ENCODE measurements around the gene CDK14. TPM values are rescaled to one million over a fixed set of nuclear protein-coding genes. Genes with fewer than 3 reads are reported as not detected.

Gene CDK14
- total and polyA plus RNA-seq, 10 of the 15 experiments (the other 5 are each of a cell fraction or from before 2014, with no cell fraction given): 6.5 to 61.3 (median 24.2) TPM

DNA sequence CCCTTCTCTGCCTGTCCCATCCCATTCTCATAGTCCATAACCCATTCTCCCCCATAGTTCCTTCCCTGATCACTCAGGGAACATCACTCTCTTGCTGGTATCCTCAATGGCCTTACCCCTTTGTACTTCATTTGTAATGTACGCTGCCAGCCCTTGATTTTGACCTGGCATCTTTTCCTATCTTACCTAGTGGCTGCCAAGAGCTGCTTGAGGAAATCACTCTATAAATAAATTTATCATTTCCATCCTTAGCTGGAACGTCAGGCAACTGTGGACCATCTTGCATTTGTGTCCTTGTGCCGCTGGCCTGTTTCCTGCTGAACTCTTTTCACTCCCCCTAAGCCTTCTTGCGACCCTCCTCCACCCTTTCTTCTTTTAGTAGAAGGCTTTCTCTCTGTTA is 14.0 kb downstream of the CDK14 start:
- RAD21 ChIA-PET (ENCODE audit: unreplicated experiment): interaction anchor here (3.1 kb wide), 1 partner anchor 12 kb away, joined by 9 read pairs; no protein-coding TSS in a partner anchor
- CTCF ChIA-PET: no interaction called here
- Histone ChIP-seq H3K79me2 (ENCODE audit: control insufficient read depth, insufficient read depth, low read length) (no peaks in the 10 kb centered on the region; the same call in none of the 2 replicates), H3K4me1 (ENCODE audit: control insufficient read depth, insufficient read depth, low read length) (peaks cover 7% of the 10 kb centered on the region), H3K9me3 (replicated peaks; ENCODE audit: control insufficient read depth, insufficient read depth, low read length) (no peaks in the 10 kb centered on the region), H2AFZ (ENCODE audit: control insufficient read depth, low read depth, low read length) (no peak overlapping the region), H3K36me3 (ENCODE audit: control insufficient read depth in 2 of 2, insufficient read depth in 2 of 2, low read length in 1 of 2) (no peaks in the 10 kb centered on the region), H3K4me2 (ENCODE audit: control insufficient read depth, insufficient read depth) (no peak overlapping the region), H4K20me1 (ENCODE audit: control insufficient read depth, insufficient read depth) (no peaks in the 10 kb centered on the region), H3K27ac (ENCODE audit: control insufficient read depth, insufficient read depth) (no peak overlapping the region), H3K27me3 (replicated peaks in 1 of 2; ENCODE audit: control insufficient read depth in 2 of 2, insufficient read depth in 2 of 2, low read length in 1 of 2) (no peaks in the 10 kb centered on the region), H3K9ac (ENCODE audit: control insufficient read depth, insufficient read depth, low read length) (no peak overlapping the region), H3K4me3 (no peak overlapping the region)
- POLR2A ChIA-PET: no interaction called here
- in situ Hi-C loops (cut with MboI) (no loop called here), intact Hi-C loops (cut with micrococcal nuclease; ENCODE audit: unreplicated experiment) (no loop called here)
- BruUV-seq (replicated peaks): no TSS peak
- no peak for ATAC-seq
- no peak for TF ChIP-seq EED (IDR thresholded peaks at IDR 0.05; ENCODE audit: low read depth)
- TF ChIP-seq, protein P1, sequence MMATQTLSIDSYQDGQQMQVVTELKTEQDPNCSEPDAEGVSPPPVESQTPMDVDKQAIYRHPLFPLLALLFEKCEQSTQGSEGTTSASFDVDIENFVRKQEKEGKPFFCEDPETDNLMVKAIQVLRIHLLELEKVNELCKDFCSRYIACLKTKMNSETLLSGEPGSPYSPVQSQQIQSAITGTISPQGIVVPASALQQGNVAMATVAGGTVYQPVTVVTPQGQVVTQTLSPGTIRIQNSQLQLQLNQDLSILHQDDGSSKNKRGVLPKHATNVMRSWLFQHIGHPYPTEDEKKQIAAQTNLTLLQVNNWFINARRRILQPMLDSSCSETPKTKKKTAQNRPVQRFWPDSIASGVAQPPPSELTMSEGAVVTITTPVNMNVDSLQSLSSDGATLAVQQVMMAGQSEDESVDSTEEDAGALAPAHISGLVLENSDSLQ (IDR thresholded peaks at IDR 0.05): no peak
- no peak for TF ChIP-seq ZNF207 (IDR thresholded peaks at IDR 0.05; ENCODE audit: borderline replicate concordance)
- TF ChIP-seq NFYA (IDR thresholded peaks at IDR 0.05; ENCODE audit: borderline replicate concordance, low read depth, low read length): no peak
- TF ChIP-seq MTA2 (IDR thresholded peaks at IDR 0.05; ENCODE audit: low read depth): no peak
- no peak for TF ChIP-seq STAT1 (conservative IDR thresholded peaks at IDR 0.05)
- no peak for TF ChIP-seq SUPT20H (IDR thresholded peaks at IDR 0.05; ENCODE audit: borderline replicate concordance, control insufficient read depth, low read depth, low read length)
- TF ChIP-seq, protein P2, sequence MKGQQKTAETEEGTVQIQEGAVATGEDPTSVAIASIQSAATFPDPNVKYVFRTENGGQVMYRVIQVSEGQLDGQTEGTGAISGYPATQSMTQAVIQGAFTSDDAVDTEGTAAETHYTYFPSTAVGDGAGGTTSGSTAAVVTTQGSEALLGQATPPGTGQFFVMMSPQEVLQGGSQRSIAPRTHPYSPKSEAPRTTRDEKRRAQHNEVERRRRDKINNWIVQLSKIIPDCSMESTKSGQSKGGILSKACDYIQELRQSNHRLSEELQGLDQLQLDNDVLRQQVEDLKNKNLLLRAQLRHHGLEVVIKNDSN (IDR thresholded peaks at IDR 0.05; ENCODE audit: borderline replicate concordance, extremely low read length, insufficient read depth, low read depth, low read length): no peak
- no peak for TF ChIP-seq TARDBP (IDR thresholded peaks at IDR 0.05; ENCODE audit: borderline replicate concordance)
- TF ChIP-seq KAT2A (conservative IDR thresholded peaks at IDR 0.05; ENCODE audit: control insufficient read depth, low read depth, low read length): no peak
- TF ChIP-seq EGR1 (IDR thresholded peaks at IDR 0.05; ENCODE audit: borderline replicate concordance in 1 of 2, low read depth in 2 of 2, low read length in 2 of 2): no peak
- TF ChIP-seq MXI1 (IDR thresholded peaks at IDR 0.05; ENCODE audit: low read depth, low read length): no peak
- no peak for TF ChIP-seq YBX1 (IDR thresholded peaks at IDR 0.05)
- TF ChIP-seq GABPA (IDR thresholded peaks at IDR 0.05; ENCODE audit: low read depth): no peak
- SMC1A ChIA-PET (ENCODE audit: uncharacterized antibody, unreplicated experiment): interaction anchor here (7.0 kb wide), 1 partner anchor 14 kb away, joined by 45 read pairs; the partner anchor contains the start of gene CDK14
- FAIRE-seq: no peak
- no peak for DNase-seq (ENCODE audit: low read depth, low spot score)
- 85% methylated on average over 4 of the region's 4 CpGs for WGBS (ENCODE audit: insufficient coverage, insufficient replicate concordance, low lambda C conversion rate, missing lambda C conversion rate)

All from GM12878 (cell line).